COLO668 (cell line): ENCODE data around the gene ELN.

Source experiments
- DNase-seq: peaks from one replicate; lab custom pipeline; 2025; ENCODE audit not compliant: unreplicated experiment; lab: John Stamatoyannopoulos, UW

Gene ELN

GRCh38 chr7:74059681-74060588 is 32.0 kb downstream of the ELN start:
- no peak for DNase-seq

- peak; percentile 77 for DNase-seq
Measured at GRCh38 chr7:74061840-74062539, 34.0 kb downstream of the ELN start.

GRCh38 chr7:74063223-74063641 is 35.3 kb downstream of the ELN start:
- DNase-seq = no peak

GRCh38 chr7:74063646-74064045 is 35.7 kb downstream of the ELN start:
- no peak for DNase-seq

- DNase-seq = no peak
Measured at GRCh38 chr7:74064696-74065095, 36.7 kb downstream of the ELN start.

GRCh38 chr7:74066626-74067025 is 38.7 kb downstream of the ELN start:
- no peak for DNase-seq

- no peak for DNase-seq
Measured at GRCh38 chr7:74068378-74069085, 40.6 kb downstream of the ELN start.

- DNase-seq = no peak
Measured at GRCh38 chr7:74069086-74069541, 41.1 kb downstream of the ELN start.

GRCh38 chr7:74069790-74070618 is 42.0 kb downstream of the ELN start:
- DNase-seq = no peak

GRCh38 chr7:74070619-74070921 is 42.6 kb downstream of the ELN start:
- no peak for DNase-seq

- DNase-seq = no peak
Measured at GRCh38 chr7:74071121-74071520, 43.1 kb downstream of the ELN start.

- no peak for DNase-seq
Measured at GRCh38 chr7:74074770-74075169, 46.8 kb downstream of the ELN start.

- DNase-seq = no peak
Measured at GRCh38 chr7:74078461-74078860, 50.5 kb downstream of the ELN start.

- no peak for DNase-seq
Measured at GRCh38 chr7:74082770-74083116, 54.8 kb downstream of the ELN start.

- DNase-seq = peak; percentile 83
Measured at GRCh38 chr7:74083117-74083876, 55.3 kb downstream of the ELN start, which contains the start of gene LIMK1. Gene LIMK1, plus strand, starts transcription at chr7:74083804. Its CDS starts 187 bp downstream, at chr7:74083991.

- peak; percentile 76 for DNase-seq
Measured at GRCh38 chr7:74083928-74084721, 56.2 kb downstream of the ELN start.

- DNase-seq = no peak
Measured at GRCh38 chr7:74084722-74085578, 57.0 kb downstream of the ELN start.

- DNase-seq = no peak
Measured at GRCh38 chr7:74087791-74088453, 59.9 kb downstream of the ELN start.
